HG02610 (cell line): ENCODE results near the gene DHX16.
A peak's percentile ranks its signal among the peaks of the same experiment; 100 is the strongest.

ENCODE experiments used
- ATAC-seq: cut with Tn5 transposase; IDR thresholded peaks from one replicate; pipeline ENCODE4 v1.9.1; 2021; ENCODE audit warnings: mild to moderate bottlenecking, moderate library complexity; ENCODE audit not compliant: unreplicated experiment

Gene DHX16

GRCh38 chr6:30641048-30641447 lies 31.8 kb downstream of the DHX16 start:
- ATAC-seq = no peak

DNA sequence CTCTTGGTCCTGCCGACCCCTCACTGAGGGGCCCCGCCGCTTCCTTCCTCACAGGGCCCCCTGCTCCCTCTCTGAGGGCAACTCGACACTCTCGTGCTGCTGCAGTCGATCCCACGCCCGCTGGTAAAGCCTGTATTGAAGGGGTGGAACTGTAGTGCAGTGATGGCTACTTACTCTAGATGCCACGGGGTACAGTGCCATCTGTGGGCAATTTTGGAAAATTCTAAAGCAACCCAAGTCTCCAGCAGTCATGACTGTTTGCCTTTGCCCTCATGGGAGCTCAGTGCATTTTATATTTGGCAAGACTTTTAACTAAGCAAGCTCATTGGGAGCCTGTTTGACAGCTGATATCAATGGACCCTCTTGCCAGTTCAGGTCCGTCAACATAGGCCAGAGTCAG lies 32.3 kb downstream of the DHX16 start:
- ATAC-seq = no peak

- ATAC-seq = no peak
Observed at GRCh38 chr6:30635834-30636233, 37.0 kb downstream of the DHX16 start.

DNA sequence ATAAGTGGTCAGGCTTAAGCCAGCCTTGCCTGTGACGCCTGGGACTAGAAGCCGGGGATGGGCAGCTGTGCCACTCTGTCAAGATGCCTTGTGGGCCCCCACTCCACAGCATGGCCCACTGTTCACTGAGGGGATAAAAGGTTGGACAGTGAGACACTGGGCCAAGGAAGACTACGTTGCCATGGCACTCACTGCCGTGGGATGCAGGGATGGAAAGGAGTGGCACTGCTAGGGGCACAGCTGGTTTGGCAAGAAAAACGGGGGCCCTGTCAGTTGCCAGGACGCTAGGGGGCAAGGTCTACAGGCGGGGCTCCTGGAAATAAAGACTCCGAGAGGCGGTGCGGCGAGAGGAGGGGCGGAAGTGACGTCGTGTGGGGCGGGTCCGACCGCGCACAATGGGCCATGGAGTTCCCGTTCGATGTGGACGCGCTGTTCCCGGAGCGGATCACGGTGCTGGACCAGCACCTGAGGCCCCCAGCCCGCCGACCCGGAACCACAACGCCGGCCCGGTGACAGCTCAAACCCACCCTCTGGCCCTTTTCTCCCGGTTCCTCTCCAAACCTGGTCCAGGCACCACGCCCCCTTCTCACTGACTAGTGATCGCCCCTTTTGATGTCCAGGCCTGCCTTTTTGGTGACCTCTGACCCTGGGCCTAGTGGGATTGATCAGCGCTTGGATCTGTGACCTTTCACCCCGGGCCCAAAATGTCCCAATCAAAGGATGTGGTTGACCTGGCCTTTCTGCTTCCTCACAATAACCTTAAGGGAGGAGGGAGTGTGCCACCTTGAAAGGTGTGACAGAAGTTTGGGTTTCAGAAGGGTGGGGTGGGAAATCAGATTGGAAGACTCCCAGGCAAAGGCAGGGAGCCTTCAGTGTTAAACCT lies 46.1 kb downstream of the DHX16 start, which contains the start of gene ATAT1:
Gene ATAT1 (plus strand): TSS at position 391 of the 883 bp plus-strand sequence.
- peak; percentile 94 for ATAC-seq

GRCh38 chr6:30625511-30625910 lies 47.3 kb downstream of the DHX16 start:
- ATAC-seq = no peak

- ATAC-seq = no peak
Observed at GRCh38 chr6:30619561-30619960, 53.2 kb downstream of the DHX16 start.

- no peak for ATAC-seq
Observed at GRCh38 chr6:30618270-30618797, 54.5 kb downstream of the DHX16 start.

DNA sequence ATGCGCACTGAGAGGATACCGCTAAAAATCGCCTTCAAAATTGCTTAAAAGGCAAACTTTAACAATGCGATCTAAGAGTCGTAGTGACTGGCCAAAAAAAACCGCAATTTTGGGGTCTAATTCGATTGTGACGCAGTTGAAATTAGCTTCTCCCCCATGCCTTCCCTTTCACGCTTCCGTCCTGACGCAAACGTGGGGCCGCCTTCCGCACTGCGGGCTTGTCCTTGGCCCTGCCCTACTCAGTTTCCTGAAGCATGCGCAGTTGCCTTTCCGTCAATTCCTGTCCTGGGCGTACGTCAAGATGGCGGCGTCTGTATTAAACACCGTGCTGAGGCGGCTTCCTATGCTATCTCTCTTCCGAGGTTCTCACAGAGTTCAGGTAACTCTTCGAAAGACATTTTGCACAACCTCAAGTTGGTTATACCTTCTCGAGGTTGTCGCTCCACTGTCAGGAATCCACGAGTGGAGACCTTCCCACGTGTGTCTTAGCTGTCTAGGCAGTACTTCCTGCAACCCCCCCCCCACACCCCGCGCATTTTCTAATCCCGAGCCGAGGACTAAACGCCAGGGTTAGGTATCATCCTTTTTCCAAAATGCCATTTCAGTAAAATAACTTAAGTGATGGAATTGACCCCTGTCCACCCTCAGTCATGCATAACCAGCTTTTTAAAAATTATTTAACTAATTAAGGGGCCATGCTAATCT lies 55.1 kb downstream of the DHX16 start, which contains the start of gene MRPS18B:
Gene MRPS18B (plus strand): TSS at position 276 of the 705 bp plus-strand sequence. CDS start 26 bp downstream, at position 302.
- ATAC-seq = peak; percentile 72

DNA sequence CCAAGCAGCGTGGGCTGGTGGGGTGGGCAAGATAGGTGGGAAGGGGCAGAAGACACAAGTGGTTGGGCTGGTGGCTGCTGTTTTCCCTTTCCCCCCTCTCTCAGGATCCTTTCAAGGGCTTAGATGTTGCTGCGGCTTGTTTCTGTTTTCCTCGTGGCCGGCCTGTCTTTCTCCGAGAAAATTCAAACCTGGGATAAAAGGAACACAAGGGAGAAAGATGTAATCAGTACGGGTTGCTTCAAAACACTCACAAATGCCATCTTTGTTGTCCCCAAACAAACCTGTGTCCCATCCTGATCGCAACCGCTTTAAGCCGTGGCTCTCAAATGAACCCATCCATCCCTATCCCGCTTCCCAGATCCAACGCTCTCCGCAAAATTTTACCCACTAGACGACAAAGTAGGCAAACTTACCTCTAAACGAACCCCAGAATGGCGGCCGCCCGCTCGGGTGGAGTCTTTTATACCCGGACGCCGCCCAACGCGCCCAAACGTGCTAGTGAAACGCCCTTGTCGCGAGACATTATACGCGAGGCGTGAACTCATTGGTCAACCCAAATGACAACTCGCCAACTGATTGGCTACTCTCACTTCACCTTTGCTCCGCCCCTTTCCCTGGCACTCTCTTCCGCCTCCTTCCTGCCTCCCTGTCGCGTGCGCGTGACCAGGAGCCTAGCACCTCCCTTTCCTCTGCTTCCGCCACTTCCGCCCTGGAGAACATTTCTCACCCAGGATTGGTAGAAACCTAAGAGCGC lies 55.8 kb downstream of the DHX16 start, which contains the start of gene PPP1R10:
Gene PPP1R10 (minus strand): TSS at position 433 of the 754 bp plus-strand sequence. CDS start 7,299 bp downstream, outside the sequence.
- ATAC-seq = peak; percentile 81

GRCh38 chr6:30615958-30616810 lies 56.6 kb downstream of the DHX16 start:
- ATAC-seq = no peak

- ATAC-seq = no peak
Observed at GRCh38 chr6:30615219-30615957, 57.4 kb downstream of the DHX16 start.

DNA sequence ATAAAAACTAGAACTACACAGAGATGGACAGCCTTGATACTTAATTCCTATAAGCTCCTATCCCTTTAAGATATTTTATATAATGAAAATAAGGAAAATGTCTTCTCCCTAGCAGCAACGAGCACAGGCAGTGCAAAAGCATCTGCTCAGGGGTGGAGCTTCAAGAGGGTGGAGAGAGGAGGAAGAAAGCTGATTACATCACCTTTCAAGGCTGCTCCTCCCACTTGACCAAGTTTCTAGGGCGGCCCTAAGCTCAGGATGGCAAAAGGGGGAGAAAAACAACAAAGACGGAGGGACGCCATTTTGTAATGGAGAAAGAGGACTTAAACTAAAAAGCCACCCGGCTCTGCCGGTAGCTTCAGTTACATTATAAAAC lies 58.0 kb downstream of the DHX16 start:
- peak; percentile 52 for ATAC-seq

GRCh38 chr6:30614044-30614842 lies 58.6 kb downstream of the DHX16 start:
- no peak for ATAC-seq

DNA sequence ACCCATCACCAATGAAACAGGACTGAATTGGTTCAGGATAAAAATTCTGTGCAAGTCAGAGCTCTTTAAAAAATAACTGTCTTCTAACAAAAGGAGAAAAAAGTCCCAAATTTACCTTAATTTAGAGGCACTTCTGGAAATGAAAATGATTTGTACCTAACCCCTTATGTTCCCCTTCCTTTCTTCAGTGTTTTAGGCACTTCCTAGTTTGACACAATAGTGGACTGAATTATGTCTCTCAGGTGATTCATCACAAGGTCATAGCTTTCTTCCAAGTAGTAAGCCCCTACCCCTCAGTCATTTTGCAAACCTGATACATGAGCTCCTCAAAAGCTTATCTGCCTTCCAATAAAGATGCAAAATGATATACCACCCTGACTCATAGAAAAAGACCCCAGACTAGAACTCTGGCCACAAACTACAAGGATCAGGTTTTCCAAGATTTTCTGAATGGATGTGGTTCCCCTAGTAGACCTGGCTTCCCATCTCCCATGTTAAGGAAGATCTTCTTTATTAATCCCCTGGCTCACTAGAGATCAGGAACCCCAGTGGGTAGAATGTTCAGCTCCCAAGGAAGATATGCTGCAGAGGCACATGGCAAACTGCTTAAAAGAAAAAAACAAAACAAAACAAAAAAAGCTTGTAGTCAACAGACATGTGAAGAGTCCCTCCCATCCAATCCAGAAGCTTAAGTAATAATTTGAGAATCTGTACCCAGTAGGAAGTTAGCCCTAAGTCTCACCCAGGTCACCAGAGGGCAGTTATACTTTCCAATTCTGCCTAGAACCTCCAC lies 59.4 kb downstream of the DHX16 start:
- no peak for ATAC-seq

DNA sequence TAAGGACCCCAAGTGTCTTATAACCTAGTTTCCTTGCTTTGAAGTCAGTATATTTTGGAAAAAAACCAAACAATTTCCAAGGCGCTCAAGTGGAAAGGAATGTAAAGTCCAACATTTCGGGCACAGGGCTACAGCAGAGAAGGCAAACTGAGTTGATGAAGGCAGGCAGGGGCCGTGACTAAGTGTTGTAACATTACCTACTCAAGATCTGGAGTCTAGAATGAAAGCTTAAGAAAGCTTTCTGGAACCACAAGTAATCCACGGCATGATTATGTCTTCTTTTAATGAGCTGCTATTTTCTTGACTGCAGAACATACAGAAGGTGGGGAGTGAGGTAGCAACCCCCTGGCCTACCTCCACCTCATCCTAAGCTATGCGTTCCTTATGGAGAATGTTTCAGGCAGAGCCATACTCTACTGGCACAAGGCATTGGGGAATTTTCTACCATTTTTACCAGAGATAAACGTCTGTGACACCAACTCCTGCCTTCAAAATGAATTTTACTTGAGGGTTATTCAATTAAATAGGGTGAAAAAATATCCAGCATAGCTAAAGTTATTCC lies 60.0 kb downstream of the DHX16 start:
- no peak for ATAC-seq

- ATAC-seq = no peak
Observed at GRCh38 chr6:30612213-30612612, 60.6 kb downstream of the DHX16 start.

DNA sequence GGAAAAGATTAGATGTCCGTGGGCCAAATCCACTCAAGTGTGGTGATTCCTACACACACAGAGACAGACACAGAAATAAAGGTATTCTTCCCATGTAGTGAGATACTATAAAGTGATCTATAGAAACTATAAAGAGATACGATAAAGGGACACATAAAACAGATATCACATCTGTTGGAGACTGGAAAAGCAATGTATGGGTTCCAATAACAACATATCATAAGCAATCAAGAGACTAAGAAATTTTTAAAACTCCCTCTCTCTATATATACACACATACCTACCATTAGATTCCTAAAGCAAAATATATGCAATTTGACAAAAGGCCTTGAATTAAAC lies 61.0 kb downstream of the DHX16 start:
- ATAC-seq = no peak
